OCI-LY7 (cell line): Measurements from ENCODE around the gene ZNF154. TPM values are rescaled to one million over a fixed set of nuclear protein-coding genes. Genes with fewer than 3 reads are reported as not detected.

Source experiments
- BruUV-seq: library from RNA; stranded (reverse); fragments of 400-500 nt; replicated peaks from 2 replicates; lab custom pipeline; 2021; lab: Mats Ljungman, UMichigan
- CTCF ChIA-PET: fragments of 300-600 bp; sonication (Branson Sonifier 250); formaldehyde crosslinking; loops from one replicate; lab custom pipeline; 2022; ENCODE audit warnings: antibody characterized with exemption; ENCODE audit not compliant: unreplicated experiment; lab: Charles Lee
- POLR2A ChIA-PET: fragments of 300-600 bp; sonication (Branson Sonifier 250); formaldehyde crosslinking; loops from one replicate; lab custom pipeline; 2022; ENCODE audit warnings: antibody characterized with exemption; lab: Charles Lee
- DNase-seq: peaks from one replicate; pipeline ENCODE4 v3.0.0-alpha.2; 2015; ENCODE audit warnings: low spot score
- H2AFZ ChIP-seq: fragments of 200-600 bp; sonication (generic), shearing (Covaris generic); 2 replicates; pipeline ENCODE4 v1.6.1; 2014; ENCODE audit warnings: mild to moderate bottlenecking, antibody characterized with exemption, low read length, moderate library complexity
- H3K27ac ChIP-seq: fragments of 200-600 bp; sonication (generic); 2 replicates; pipeline ENCODE4 v1.5.1; 2014; ENCODE audit warnings: mixed run types, low read depth, mild to moderate bottlenecking, moderate library complexity, low read length, inconsistent platforms; ENCODE audit not compliant: poor library complexity, severe bottlenecking
- H3K36me3 ChIP-seq: fragments of 200-600 bp; sonication (generic); 2 replicates; pipeline ENCODE4 v1.6.1; 2014; ENCODE audit warnings: mild to moderate bottlenecking, antibody characterized with exemption, low read length, moderate library complexity, mixed read lengths; ENCODE audit not compliant: insufficient read depth
- H3K4me1 ChIP-seq: fragments of 200-600 bp; sonication (generic); 2 replicates; pipeline ENCODE4 v1.5.1; 2014; ENCODE audit warnings: mild to moderate bottlenecking, low read length; ENCODE audit not compliant: insufficient read depth, poor library complexity, severe bottlenecking
- H3K4me2 ChIP-seq: fragments of 200-600 bp; sonication (generic); 2 replicates; pipeline ENCODE4 v1.6.1; 2014; ENCODE audit warnings: mild to moderate bottlenecking, low read length
- H3K4me3 ChIP-seq: fragments of 200-600 bp; sonication (generic); 2 replicates; pipeline ENCODE4 v1.5.1; 2014; ENCODE audit warnings: mild to moderate bottlenecking, low read depth, low read length; ENCODE audit not compliant: poor library complexity, severe bottlenecking
- H3K79me2 ChIP-seq: fragments of 200-600 bp; sonication (generic); 2 replicates; pipeline ENCODE4 v1.6.1; 2016; ENCODE audit warnings: low read depth, mild to moderate bottlenecking, low read length, moderate library complexity, mixed read lengths; ENCODE audit not compliant: insufficient read depth
- H3K9me2 ChIP-seq: fragments of 200-600 bp; sonication (generic); 2 replicates; pipeline ENCODE4 v1.6.1; 2016; ENCODE audit warnings: mild to moderate bottlenecking, low read length, mixed read lengths; ENCODE audit not compliant: insufficient read depth
- H3K9me3 ChIP-seq: fragments of 200-600 bp; sonication (generic); 2 replicates; pipeline ENCODE4 v1.6.1; 2014; ENCODE audit warnings: mild to moderate bottlenecking, mixed run types, low read length, mixed read lengths
- H4K20me1 ChIP-seq: fragments of 200-600 bp; sonication (generic); 2 replicates; pipeline ENCODE4 v1.6.1; 2014; ENCODE audit warnings: mild to moderate bottlenecking, antibody characterized with exemption, low read length, moderate library complexity, mixed read lengths; ENCODE audit not compliant: insufficient read depth
- EZH2phosphoT487 ChIP-seq: fragments of 200-600 bp; sonication (generic); IDR thresholded peaks from 2 replicates; pipeline ENCODE4 v1.6.1; 2018; ENCODE audit warnings: low read depth, borderline replicate concordance, mild to moderate bottlenecking, mixed run types, antibody characterized with exemption, low read length, moderate library complexity, mixed read lengths
- intact Hi-C: fragments of 100-400 bp; cut with micrococcal nuclease; formaldehyde crosslinking; loops from one replicate; pipeline ENCODE4 v1.10.0; 2022; ENCODE audit not compliant: unreplicated experiment
- total RNA-seq, 2 experiments: library from RNA; depleted of rRNA in 1 of 2; stranded (reverse); fragments of >200 nt in 1 of 2; shearing (Covaris generic) in 1 of 2; gene quantifications; 2 replicates each; pipeline ENCODE4 v1.2.3, GENCODE V29; 2014 to 2022
- TF ChIP-seq, protein P1 (sequence below): fragments of 200-600 bp; sonication (generic); conservative IDR thresholded peaks from 2 replicates; pipeline ENCODE4 v1.5.1; 2014; ENCODE audit warnings: mild to moderate bottlenecking, antibody characterized with exemption, low read length, moderate library complexity, mixed read lengths

Gene ZNF154
- total RNA-seq, 2 experiments from 2014 or later: not detected

DNA sequence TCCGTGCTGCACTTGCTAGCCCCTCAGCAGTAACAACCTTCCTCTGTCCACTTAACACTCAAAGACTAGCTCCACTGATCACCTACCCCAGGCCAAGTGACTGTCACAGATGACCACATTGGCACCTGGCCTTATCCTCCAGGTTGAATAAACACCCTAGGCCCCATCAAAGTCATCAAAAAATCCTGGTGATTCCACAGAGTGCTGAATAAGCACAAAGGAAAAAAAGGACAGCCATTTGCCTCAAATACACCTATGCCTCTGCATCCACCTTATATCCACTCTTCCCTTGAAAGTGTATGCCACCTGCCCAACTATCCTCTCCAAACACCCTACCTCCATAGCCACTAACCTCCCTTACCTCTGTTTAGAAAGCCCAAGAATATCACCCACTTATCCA is 2.7 kb downstream of the ZNF154 start:
- no peak overlapping the region for H2AFZ ChIP-seq
- no peaks in the 10 kb centered on the region for H3K9me3 ChIP-seq
- no peak overlapping the region for H3K27ac ChIP-seq
- intact Hi-C loops: no loop called here
- H3K4me1 ChIP-seq: no peaks in the 10 kb centered on the region
- no peak overlapping the region for H3K4me2 ChIP-seq
- TF ChIP-seq, protein P1, sequence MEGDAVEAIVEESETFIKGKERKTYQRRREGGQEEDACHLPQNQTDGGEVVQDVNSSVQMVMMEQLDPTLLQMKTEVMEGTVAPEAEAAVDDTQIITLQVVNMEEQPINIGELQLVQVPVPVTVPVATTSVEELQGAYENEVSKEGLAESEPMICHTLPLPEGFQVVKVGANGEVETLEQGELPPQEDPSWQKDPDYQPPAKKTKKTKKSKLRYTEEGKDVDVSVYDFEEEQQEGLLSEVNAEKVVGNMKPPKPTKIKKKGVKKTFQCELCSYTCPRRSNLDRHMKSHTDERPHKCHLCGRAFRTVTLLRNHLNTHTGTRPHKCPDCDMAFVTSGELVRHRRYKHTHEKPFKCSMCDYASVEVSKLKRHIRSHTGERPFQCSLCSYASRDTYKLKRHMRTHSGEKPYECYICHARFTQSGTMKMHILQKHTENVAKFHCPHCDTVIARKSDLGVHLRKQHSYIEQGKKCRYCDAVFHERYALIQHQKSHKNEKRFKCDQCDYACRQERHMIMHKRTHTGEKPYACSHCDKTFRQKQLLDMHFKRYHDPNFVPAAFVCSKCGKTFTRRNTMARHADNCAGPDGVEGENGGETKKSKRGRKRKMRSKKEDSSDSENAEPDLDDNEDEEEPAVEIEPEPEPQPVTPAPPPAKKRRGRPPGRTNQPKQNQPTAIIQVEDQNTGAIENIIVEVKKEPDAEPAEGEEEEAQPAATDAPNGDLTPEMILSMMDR: no peak
- no peak for TF ChIP-seq EZH2phosphoT487
- POLR2A ChIA-PET: no interaction called here
- no peaks in the 10 kb centered on the region for H3K9me2 ChIP-seq
- H4K20me1 ChIP-seq: no peaks in the 10 kb centered on the region
- no peak for DNase-seq
- CTCF ChIA-PET: no interaction called here
- H3K4me3 ChIP-seq: no peak overlapping the region
- H3K79me2 ChIP-seq: no peaks in the 10 kb centered on the region
- H3K36me3 ChIP-seq: no peaks in the 10 kb centered on the region
- BruUV-seq: no TSS peak

DNA sequence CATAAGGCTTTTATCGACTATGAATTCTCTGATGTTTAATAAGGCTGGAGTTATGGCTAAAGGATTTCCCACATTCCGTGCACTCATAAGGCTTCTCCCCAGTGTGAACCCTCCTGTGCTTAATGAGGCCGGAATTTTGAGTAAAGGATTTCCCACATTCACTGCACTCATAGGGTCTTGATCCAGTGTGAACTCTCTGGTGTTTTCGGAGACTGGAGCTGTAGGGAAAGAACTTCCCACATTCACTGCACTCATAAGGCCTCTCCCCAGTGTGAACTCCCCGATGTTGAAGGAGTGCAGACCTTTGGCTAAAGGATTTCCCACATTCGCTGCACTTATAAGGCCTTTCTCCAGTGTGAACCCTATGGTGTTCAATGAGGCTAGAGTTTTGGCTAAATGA is 7.4 kb downstream of the ZNF154 start:
- H3K4me1 ChIP-seq: no peaks in the 10 kb centered on the region
- no peaks in the 10 kb centered on the region for H3K36me3 ChIP-seq
- no peaks in the 10 kb centered on the region for H3K9me3 ChIP-seq
- no TSS peak for BruUV-seq
- H2AFZ ChIP-seq: no peak overlapping the region
- TF ChIP-seq EZH2phosphoT487: no peak
- TF ChIP-seq, protein P1: no peak
- ChIA-PET CTCF (no interaction called here), POLR2A (no interaction called here)
- H4K20me1 ChIP-seq: no peaks in the 10 kb centered on the region
- H3K79me2 ChIP-seq: no peaks in the 10 kb centered on the region
- no peaks in the 10 kb centered on the region for H3K9me2 ChIP-seq
- H3K27ac ChIP-seq: no peak overlapping the region
- intact Hi-C loops: no loop called here
- DNase-seq: no peak
- H3K4me2 ChIP-seq: no peak overlapping the region
- no peak overlapping the region for H3K4me3 ChIP-seq

DNA sequence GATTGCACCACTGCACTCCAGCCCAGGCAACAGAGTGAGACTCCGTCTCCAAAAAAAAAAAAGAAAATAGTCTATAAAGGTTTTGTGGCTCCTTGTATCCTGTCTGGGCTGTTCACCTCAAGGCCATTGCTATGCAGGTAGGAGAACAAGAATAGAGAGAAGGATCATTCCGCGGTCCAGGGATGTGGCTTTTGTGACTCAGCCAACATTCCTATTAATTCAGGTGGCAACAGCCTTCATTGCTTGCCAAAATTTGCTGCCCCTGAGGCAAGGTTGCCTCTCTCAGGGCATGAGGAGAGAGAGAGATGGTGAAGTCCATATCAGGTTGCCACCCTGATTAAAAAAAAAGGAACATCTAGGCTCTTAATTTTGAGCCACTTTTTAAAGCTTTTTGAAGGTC is 19.3 kb downstream of the ZNF154 start:
- no peak for DNase-seq
- H3K4me2 ChIP-seq: no peak overlapping the region
- no peak for TF ChIP-seq EZH2phosphoT487
- TF ChIP-seq, protein P1: no peak
- no peak overlapping the region for H2AFZ ChIP-seq
- H4K20me1 ChIP-seq: no peaks in the 10 kb centered on the region
- H3K4me3 ChIP-seq: no peak overlapping the region
- H3K79me2 ChIP-seq: peaks cover 45% of the 10 kb centered on the region; the same call in 1 of the 2 replicates
- H3K4me1 ChIP-seq: no peaks in the 10 kb centered on the region
- H3K36me3 ChIP-seq: peaks cover 78% of the 10 kb centered on the region
- peaks cover 45% of the 10 kb centered on the region for H3K9me3 ChIP-seq
- no peaks in the 10 kb centered on the region for H3K9me2 ChIP-seq
- ChIA-PET POLR2A (no interaction called here), CTCF (no interaction called here)
- no TSS peak for BruUV-seq
- H3K27ac ChIP-seq: no peak overlapping the region
- intact Hi-C loops: no loop called here
